Measurements from ENCODE around the gene ZNF554.

GRCh38 chr19:2795827-2796658, 23.6 kb upstream of the ZNF554 start:
- TF ChIP-seq CTCF (IDR thresholded peaks at IDR 0.05; ENCODE audit: control extremely low read depth in 1 of 3, insufficient read depth in 1 of 3, low read depth in 1 of 3, low read length in 3 of 3) (no peak), POLR2A (IDR thresholded peaks at IDR 0.05; ENCODE audit: control extremely low read depth in 1 of 2, low read depth in 2 of 2, low read length in 2 of 2) (no peak), EZH2 (IDR thresholded peaks at IDR 0.05; ENCODE audit: low read depth, low read length, severe bottlenecking) (no peak), E2F6 (IDR thresholded peaks at IDR 0.05) (no peak), PHF8 (conservative IDR thresholded peaks at IDR 0.05; ENCODE audit: low read depth, low read length) (no peak)
